Keratinocyte (primary cell): ENCODE results near the gene PRKCD.

Experiments
- EZH2 ChIP-seq: IDR thresholded peaks from one replicate; pipeline ENCODE4 v1.6.1; 2012; ENCODE audit warnings: inconsistent platforms, mild to moderate bottlenecking, low read length, moderate library complexity
- TF ChIP-seq, protein P1 (sequence below), 3 experiments: IDR thresholded peaks in 1 of 3; conservative IDR thresholded peaks in 1 of 3; optimal IDR thresholded peaks in 1 of 3; 2 replicates in 2 of 3; 3 replicates in 1 of 3; pipeline versions ENCODE3 to v1.5.1; 2011; ENCODE audit warnings: low read length in 3 of 3, mild to moderate bottlenecking in 3 of 3, moderate library complexity in 2 of 3, control low read depth in 1 of 3, inconsistent platforms in 1 of 3; ENCODE audit not compliant: insufficient read depth in 2 of 3; ENCODE audit errors: extremely low read depth in 1 of 3

DNA sequence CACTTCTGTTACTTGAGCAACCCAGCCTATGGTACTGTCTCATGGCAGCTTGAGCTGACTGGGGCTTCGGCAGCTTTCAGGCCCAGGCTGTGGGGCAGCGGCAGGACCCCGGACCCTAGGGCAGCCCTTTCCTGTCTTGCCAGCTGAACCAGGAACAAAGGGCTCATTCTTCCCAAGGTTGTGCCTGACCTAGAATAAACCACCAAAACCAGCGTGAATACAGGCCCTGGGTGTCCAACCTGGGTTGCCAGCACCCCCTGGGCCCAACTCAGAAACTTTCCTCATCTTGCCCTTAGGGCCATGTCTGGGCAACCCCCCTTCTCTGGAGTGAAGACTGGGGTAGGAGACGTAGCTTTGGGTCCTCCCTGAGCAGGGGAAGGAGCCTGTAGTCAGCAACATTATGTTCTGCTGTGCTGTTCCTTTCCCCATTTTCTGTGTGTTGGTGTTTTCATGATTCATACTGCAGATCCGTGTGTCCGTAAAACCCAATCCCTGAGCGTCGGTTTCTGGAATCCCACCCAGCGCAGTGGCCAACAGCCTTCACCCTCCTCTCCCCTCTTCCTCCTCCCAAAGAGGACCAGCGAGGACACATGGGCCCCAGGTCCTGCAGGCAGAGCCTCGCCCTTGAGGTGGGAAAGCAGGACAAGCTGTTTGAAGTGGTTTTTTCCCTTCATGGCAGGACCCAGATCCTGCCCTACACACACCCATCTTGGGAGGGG is 61.3 kb downstream of the PRKCD start:
- TF ChIP-seq, protein P1, sequence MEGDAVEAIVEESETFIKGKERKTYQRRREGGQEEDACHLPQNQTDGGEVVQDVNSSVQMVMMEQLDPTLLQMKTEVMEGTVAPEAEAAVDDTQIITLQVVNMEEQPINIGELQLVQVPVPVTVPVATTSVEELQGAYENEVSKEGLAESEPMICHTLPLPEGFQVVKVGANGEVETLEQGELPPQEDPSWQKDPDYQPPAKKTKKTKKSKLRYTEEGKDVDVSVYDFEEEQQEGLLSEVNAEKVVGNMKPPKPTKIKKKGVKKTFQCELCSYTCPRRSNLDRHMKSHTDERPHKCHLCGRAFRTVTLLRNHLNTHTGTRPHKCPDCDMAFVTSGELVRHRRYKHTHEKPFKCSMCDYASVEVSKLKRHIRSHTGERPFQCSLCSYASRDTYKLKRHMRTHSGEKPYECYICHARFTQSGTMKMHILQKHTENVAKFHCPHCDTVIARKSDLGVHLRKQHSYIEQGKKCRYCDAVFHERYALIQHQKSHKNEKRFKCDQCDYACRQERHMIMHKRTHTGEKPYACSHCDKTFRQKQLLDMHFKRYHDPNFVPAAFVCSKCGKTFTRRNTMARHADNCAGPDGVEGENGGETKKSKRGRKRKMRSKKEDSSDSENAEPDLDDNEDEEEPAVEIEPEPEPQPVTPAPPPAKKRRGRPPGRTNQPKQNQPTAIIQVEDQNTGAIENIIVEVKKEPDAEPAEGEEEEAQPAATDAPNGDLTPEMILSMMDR (optimal IDR thresholded peaks at IDR 0.05 in 1 of 3, IDR thresholded peaks at IDR 0.05 in 1 of 3, conservative IDR thresholded peaks at IDR 0.05 in 1 of 3; ENCODE audit: extremely low read depth in 1 of 3, insufficient read depth in 2 of 3, low read length in 3 of 3), result no peak
- no peak for TF ChIP-seq EZH2
